ENCODE data around the gene MAST2. TPM values are rescaled to one million over a fixed set of nuclear protein-coding genes. Genes with fewer than 3 reads are reported as not detected.
"Not testable (repeated sequence)": the region's sequence is repeated elsewhere in the genome, so short reads cannot be mapped to it uniquely, and the experiment has no call there.

MAST2 gene
- total RNA-seq, 1 donor from 2014 or later: 25.0 TPM

DNA sequence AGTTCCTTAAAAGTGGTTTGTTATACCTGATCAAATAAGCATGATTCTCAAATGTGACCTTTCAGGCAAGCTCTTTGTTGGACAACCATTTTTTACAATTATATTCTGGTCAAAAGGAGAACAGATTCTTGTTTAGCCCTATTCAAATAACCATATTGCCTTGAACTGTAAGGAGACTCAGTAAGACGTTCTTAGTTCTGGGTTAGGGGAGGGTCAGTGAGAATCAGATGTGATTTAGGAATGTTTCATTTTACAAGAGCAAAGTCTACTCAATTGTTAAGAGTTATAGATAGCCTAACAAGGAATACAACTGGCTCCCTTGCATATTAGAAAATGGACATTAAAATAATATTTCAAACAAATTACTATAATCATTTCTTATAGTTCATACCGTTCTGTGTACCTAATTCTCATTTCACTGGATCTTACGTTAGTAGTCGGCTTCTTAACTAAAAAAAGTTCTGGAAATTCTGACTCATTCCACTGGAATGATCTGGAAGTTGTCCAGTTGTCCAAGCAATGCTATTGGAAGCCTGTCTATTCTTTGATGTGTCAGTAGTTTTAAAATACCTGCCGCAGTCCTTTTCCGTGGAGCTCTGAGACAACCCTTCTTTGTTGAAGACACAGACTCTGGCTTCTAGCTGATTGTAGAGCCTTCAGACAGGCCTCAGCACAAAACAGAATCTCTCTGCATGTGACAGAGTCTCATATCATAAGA lies 88.8 kb downstream of the MAST2 start:
- DNase-seq (ENCODE audit: low spot score): peak; percentile 76

DNA sequence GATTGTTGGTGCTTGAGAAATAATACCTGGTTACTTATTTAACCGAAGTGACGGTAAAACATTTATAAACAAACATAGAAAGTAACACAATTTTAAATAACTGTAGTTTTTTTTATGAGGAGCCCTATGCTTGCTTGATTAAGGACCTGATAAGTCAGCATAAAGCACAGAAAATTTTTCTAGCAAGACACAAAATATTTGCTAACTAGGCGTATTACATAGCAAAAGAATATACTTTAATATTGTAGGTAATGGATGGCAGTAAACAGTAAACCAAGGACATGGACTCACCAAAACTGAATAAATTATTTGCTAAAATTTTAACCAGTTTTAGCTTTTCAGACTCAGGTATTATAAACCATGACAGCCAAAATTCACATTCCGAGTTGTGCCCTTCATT lies 90.9 kb downstream of the MAST2 start:
- DNase-seq (ENCODE audit: low spot score): no peak

DNA sequence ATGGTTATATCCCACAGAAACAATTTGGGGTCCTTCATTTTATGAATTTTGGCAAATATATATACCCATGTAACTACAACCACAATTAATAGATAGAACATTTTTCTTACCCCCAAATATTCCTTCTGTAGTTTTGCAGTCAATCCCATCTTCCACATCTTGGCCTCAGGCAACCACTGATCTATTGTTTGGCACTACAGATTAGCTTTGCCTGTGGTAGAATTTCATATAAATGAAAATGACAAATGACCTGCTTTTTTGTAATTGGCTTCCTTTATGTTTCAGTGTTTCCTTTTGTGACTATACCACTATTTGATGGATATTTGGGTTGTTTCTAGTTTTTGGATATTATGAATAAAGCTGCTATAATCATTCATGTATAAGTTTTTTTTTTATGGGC lies 91.5 kb downstream of the MAST2 start:
- no peak for DNase-seq (ENCODE audit: low spot score)

DNA sequence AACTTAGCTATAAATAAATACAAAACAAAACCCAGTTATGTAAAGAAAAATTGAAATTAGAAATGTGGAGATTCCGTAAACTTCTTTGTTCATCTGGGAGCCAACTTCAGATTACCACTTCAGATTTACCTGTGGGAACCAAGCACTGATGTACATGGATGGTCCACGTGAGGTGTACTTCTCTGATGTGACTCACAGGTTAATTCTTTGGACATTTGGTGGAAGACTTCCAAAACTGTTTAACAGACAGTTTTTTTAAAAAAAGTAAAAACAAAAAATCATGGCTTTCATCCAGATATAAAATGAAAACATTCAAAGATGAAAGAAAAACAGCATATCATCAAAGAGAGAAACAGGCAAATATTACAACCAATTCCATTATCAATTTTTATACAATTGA lies 92.0 kb downstream of the MAST2 start:
- no peak for DNase-seq (ENCODE audit: low spot score)

DNA sequence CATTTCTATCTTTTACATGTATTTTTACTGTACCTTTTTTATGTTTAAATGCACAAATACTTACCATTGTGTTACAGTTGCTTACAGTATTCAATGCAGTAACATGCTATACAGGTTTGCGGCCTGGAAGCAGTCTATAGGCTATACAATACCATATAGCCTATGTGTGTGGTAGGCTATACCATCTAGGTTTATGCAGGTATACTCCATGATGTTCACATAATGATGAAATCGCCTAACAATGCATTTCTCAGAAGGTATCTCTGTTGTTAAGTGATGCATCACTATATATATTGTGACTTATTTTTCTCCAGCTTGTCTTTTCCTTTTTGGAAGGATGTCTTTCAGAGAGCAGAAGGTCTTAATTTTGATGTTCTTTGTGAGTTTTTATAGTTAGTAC lies 103.5 kb downstream of the MAST2 start:
- DNase-seq (ENCODE audit: low spot score): no peak

DNA sequence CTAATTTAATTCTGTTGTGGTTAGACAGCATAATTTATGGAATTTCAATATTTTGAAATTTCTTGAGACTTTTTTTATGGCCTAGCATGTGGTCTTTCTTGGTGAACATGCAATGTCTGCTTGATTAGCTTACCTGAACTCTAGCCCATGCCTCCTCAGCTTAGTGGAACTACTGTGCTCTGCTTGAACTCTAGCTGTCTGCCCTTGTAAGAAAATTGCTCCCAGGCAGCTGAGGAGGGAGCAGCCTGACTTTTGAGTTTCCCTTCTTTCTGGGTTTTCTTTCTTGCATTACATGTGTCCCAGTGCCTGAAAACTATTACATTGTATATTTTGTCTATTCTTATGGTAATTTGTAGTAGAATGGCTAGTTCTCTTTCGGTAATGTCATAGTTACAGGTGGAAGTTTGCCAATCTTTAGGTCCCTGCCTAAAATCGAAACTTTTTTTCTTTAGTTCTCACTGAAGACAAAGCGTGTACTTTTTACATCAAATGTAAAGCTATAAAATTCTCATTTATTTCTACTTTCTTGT lies 105.3 kb downstream of the MAST2 start:
- no peak for DNase-seq (ENCODE audit: low spot score)

DNA sequence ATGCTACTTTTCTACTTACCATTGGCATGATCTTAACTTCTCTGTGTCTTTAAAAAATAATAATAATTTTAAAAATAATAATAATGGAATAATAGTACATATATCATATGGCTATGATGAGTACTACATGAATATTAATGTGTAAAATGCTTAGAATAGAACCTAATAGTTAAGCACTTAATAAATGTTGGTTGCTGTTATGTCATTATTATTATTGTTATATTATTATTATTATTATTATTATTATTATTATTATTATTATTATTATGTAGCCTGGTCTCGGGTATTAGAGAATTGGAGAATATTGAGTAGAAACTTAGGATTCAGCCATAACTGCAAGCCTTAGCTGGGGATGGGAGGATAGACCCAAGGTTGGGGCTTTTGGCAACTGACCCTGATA lies 108.2 kb downstream of the MAST2 start:
- DNase-seq (ENCODE audit: low spot score): no peak

DNA sequence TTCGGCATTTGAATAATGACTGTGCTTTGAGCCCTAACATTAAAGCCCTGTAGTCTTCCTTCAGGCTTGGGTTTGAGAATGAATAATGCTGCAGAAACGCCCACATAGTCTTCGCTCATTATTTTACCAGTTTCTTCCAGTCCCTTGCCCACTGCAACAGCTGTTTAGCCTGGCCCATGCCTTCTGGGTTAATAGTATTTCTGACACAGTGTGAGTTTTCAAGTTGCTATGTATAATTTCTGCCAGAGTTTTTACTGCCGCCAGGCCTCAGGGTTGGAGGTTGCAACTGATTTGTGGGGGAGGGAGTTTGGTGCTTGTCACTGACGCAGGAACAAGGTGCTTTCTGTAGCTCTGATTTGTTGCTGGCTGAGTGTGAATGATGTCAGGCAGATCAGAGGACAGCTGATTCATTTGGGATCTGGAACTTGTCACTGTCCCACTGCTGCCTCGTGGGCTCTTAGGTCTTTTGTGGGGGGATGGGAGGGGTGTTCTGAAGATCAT lies 109.8 kb downstream of the MAST2 start:
- DNase-seq (ENCODE audit: low spot score): peak; percentile 92

DNA sequence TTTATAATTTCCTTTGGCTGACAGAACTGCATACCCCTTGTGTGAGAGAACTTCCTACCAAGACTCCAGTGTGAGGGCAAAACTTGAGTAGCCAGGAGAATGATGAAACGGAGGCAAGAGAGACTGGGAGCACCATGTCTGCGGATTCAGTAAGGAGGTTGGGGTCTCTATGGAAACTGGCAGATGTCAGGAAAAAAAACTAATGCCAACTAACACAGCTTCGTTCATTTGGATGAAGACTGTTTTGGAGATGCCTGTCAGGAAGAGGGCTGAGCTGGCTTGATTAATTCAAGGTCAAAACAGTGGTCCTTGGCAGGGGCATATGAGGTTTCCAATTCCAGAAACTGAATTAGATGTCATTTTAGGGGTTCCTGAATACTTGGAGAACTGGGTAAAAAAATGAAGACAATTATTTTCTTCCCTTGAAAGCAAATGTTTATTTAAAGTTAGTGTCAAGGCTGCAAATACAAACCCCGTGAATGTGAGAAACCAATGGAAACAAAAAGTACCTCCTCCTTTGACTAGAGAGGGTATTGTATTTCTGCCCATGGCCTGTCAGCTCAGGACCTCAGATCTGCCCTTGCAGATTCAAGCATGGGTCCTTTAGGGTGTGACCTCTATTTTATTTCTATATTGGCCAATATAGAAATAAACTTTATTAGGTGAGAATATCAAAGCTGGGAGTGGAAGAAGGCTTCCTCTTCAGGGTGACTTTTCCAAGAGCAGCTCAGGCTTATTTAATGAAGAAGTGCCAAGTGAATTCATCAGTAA lies 110.5 kb downstream of the MAST2 start:
- no peak for DNase-seq (ENCODE audit: low spot score)

DNA sequence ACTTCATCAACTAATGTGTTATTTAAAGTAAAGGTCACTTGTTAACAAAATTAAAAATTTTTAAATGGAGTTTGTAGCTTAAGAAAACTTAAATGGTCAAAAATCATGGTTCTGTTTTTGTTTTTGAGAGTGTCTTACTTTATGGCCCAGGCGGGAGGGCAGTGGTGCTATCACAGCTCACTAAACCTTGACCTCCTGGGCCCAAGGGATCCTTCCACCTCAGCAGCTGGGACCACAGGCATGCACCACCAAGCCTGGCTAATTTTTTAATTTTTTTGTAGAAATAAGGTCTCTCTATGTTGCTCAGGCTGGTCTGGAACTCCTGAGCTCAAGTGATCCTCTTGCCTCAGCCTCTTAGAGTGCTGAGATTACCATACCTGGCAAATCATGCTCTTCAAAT lies 111.4 kb downstream of the MAST2 start:
- no peak for DNase-seq (ENCODE audit: low spot score)

DNA sequence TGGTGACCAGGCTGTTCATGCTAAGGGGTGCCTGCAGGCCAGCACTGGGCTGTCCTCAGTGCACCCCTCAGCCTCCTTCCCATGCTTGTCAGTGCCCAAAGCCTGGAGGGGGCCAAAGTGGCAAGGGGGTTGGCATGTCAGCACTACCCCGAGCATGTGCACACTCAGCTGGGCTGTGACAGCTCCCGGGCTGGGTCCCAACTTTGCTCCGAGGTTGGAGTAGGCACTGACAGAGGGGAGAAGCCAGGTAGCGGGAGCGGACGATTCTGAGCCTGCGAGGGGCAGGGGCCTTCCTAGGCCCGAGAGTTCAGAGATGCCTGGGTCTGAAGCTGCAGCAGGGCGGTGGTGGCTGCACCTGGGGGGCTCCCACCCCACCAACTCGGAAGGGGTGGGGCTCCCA lies 119.0 kb downstream of the MAST2 start:
- DNase-seq (ENCODE audit: low spot score): no peak

DNA sequence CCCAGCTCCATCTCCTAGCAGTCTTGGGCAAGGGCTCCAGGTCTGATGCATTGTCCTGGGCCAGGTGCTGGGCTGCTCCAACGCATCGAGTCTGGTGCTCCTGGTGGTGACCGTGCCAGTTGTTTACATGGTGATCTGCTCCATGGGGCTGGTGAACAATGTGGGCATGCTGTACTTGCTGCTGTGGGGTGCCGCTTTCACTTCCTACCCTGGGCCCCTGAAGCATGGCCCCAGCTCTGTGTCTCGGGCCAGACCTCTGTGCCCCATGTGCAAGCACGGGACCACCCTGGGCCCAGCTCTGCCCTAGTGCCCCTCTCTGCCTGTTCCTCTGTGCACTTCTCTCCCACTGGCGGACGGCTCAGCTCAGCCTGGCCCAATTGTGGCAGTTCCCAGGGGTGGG lies 119.4 kb downstream of the MAST2 start:
- no peak for DNase-seq (ENCODE audit: low spot score)

DNA sequence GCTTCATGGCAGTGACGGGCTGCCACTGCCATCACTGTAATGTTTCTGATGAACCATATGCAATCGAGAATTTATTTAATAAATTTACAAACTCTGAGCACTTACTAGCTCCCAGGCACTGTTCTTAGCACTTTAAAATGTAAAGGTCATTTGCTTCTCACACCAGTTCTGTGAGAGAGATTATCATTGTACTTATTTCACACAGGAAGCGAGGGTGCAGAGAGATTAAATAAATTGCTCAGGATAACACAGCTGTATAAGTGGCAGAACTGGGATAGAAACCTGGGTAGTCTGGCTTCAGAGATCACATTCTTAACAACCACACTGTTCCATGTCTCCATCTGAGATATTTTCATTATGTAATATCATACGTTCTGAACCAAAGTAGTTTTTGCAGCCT lies 119.9 kb downstream of the MAST2 start:
- no peak for DNase-seq (ENCODE audit: low spot score)

DNA sequence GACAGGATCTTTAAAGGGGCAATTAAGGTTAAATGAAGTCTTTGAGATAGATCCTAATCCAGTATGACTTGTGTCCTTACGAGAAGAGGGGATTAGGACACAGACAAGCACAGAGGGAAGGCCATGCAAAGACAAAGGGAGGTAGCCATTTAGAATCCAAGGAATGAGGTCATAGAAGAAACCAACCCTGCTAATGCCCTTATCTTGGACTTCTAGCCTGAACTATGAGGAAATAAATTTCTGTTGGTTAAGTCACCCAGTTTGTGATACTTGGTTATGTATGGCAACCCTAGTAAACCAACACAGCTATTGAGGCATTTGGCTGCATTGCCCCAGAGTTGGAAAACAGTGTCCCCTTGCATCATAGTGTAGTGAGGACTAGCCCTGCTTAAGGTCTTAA lies 121.3 kb downstream of the MAST2 start:
- DNase-seq (ENCODE audit: low spot score): no peak

DNA sequence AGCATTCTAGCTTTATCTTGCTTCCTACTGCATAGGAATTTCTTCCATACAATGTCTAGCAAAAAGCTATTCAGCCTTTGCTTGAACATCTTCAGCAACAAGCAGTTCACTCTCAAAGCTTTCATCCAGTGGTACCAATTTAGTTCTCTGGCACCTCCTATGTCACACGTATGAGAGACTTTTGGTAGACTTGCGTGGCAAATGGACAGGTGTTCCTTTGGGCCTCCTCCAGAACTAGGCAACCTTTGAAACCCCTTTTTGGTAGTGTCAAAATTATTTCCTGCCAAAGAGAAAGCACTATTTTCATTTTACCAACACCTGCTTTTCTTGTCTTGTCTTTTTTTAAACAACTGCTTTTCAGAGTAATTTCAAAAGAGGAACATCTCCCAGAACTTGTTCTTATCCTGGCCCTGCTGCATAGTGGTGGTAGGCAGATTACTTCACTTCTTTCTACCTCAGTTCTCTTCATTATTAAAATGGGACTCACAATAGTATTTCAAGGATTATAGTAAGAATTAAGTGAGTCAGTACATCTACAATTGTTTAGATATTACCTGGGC lies 122.4 kb downstream of the MAST2 start:
- DNase-seq (ENCODE audit: low spot score): no peak

DNA sequence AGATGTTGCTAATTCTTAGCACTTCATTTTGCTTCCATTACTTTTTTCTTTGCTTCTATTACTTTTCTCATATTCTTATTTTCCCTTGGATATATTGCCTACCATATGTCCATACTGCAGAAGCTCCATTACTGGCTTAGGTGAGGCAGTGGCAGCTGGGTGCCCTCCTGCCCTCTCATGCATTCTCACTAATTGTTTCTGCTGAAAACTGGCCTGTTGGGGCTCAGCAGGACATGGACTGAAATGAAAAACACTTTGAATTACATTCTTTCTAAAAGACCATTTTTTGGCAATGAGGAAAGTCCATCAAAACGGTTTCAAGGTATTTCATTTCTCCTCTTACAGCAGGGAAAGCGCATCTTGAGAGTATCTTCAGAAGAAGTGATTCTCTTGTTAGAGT lies 122.9 kb downstream of the MAST2 start:
- no peak for DNase-seq (ENCODE audit: low spot score)

DNA sequence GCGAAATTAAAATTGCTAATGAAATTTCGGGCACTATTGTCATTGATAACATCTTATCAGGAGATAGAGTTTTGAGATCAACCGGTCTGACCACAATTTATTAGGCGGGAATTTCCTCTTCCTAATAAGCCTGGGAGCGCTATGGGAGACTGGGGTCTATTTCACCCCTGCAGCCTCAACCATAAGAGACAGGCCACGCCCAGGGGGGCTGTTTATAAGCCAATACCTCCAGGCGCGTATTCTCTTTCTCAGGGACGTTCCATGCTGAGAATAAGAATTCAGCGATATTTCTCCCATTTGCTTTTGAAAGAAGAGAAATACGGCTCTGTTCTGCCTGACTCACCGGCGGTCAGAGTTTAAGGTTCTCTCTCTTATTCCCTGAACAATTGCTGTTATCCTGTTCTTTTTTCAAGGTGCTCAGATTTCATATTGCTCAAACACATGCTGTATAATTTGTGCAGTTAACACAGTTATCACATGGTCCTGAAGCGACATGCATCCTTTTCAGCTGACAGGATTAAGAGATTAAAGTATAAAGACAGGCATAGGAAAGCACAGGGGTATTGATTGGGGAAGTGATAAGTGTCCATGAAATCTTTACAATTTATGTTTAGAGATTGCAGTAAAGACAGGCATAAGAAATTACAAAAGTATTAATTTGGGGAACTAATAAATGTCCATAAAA lies 124.0 kb downstream of the MAST2 start:
- not testable (repeated sequence) for DNase-seq (ENCODE audit: low spot score)

DNA sequence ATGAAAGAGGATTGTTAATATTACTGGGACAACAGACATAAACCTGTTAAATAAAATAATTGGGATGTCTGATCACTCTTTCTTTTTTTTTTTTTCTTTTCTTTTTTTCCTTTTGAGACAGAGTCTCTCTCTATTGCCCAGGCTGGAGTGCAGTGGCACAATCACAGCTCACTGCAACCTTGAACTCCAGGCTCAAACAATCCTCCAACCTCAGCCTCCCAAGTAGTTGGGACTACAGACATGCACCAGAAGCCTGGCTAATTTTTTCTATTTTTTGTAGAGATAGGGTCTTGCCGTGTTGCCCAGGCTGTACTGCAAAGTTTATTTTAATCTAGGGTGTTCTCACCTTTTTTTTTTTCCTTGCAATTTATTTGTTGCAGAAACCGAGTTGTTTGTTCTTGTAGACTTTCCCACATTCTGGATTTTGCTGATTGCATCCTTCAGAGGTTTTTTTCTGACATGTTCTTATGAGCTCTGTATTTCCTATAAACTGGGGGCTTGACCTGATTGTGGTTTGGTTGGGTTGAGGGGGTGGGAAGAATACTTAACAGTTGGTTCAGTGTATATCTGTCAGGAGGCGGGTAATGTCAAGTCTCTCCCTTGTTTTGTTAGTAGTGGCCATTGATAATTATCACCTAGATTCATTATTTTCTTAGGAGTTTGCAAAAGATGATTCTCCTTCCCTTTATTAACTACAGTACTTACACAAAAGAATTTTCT lies 125.2 kb downstream of the MAST2 start:
- no peak for DNase-seq (ENCODE audit: low spot score)

DNA sequence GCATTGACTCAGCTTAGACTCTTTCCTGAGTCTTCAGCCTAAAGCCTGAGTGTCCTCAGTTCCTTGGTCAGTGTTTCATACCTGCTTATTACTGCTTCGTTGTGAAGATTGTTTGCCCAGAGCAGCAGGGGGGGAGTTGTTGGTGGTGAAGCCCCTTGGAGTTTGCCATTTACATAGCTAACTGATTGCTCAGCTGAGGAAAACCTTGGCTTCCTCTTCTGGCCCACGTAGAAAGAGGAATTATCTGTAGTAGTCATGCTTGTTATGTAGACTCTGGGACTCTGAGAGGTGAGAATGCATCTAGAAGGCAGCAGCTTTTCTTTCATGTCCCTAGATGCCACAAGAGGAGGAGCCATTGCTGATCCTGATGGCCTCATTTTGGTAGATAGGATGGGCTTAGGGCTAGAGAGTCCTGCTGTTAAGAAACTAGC lies 125.9 kb downstream of the MAST2 start:
- peak; percentile 52 for DNase-seq (ENCODE audit: low spot score)

DNA sequence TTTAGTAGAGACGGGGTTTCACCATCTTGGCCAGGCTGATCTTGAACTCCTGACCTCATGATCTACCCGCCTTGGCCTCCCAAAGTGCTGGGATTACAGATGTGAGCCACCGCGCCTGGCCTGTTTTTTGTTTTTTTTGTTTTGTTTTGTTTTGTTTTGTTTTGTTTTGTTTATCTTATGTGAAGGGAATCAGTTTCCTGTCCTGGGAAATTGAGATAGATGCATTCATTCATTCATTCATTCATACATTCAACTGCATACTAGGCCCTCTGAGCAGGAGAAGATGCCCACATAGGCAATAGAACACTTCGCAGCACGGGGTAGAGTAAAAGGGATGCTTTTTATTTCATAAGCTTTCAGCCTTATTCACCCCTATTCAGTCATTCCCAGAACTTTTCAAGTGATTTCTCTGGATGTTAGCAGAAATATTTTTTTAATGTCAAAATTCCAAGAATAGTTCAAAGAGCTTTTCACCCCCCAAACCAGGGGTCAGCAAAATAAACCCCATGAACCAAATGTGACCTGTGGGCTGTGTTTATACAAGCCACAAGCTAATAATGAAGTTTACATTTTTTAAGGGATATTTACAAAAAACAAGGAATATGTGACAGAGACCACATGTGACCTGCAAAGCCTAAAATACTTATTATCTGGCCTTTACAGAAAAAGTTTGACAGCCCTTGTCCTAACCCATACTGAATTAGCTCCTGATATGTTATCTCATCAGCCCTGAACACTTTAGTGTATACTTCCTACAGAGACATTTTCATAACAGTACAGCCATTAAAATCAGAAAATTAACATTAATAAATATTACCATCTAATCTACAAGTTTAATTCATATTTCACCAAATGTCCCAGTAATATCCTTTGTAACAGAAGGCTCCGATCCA lies 127.1 kb downstream of the MAST2 start:
- DNase-seq (ENCODE audit: low spot score): no peak
